ENCODE data around the gene APH1B. TPM values are rescaled to one million over a fixed set of nuclear protein-coding genes. Genes with fewer than 3 reads are reported as not detected.
"Not testable (repeated sequence)": the region's sequence is repeated elsewhere in the genome, so short reads cannot be mapped to it uniquely, and the experiment has no call there.

APH1B gene
- total RNA-seq, 1 donor from 2014 or later: 22.8 TPM

GRCh38 chr15:63318344-63318743, 40.9 kb downstream of the APH1B start:
- DNase-seq (ENCODE audit: extremely low spot score in 2 of 2): no peak
- no peaks in the 10 kb centered on the region for H3K4me1 ChIP-seq
- H3K36me3 ChIP-seq: no peaks in the 10 kb centered on the region
- TF ChIP-seq POLR2A (IDR thresholded peaks at IDR 0.05): no peak
- no peak for TF ChIP-seq POLR2AphosphoS5 (IDR thresholded peaks at IDR 0.05; ENCODE audit: insufficient read depth in 1 of 2, low read depth in 1 of 2)
- no peak for TF ChIP-seq CTCF (IDR thresholded peaks at IDR 0.05)
- H3K27me3 ChIP-seq: no peaks in the 10 kb centered on the region
- no peak overlapping the region for H3K4me3 ChIP-seq
- no peak overlapping the region for H3K27ac ChIP-seq
- intact Hi-C loops (cut with DNase I): no loop called here
- H3K9me3 ChIP-seq: no peaks in the 10 kb centered on the region

- TF ChIP-seq POLR2AphosphoS5 (IDR thresholded peaks at IDR 0.05; ENCODE audit: insufficient read depth in 1 of 2, low read depth in 1 of 2): no peak
- TF ChIP-seq CTCF (IDR thresholded peaks at IDR 0.05): no peak
- Histone ChIP-seq H3K9me3 (no peaks in the 10 kb centered on the region), H3K4me1 (no peaks in the 10 kb centered on the region), H3K27me3 (no peaks in the 10 kb centered on the region), H3K36me3 (no peaks in the 10 kb centered on the region), H3K27ac (no peak overlapping the region), H3K4me3 (no peak overlapping the region)
- DNase-seq (ENCODE audit: extremely low spot score in 2 of 2): no peak
- intact Hi-C loops (cut with DNase I): no loop called here
Measured at GRCh38 chr15:63319065-63319464, 41.7 kb downstream of the APH1B start.

- H3K27ac ChIP-seq; H3K27me3 ChIP-seq; H3K9me3 ChIP-seq; intact Hi-C loops (cut with DNase I); DNase-seq (ENCODE audit: extremely low spot score in 2 of 2); H3K36me3 ChIP-seq; H3K4me3 ChIP-seq; H3K4me1 ChIP-seq: not testable (repeated sequence)
Measured at GRCh38 chr15:63320446-63320845, 43.0 kb downstream of the APH1B start.

GRCh38 chr15:63320981-63321380, 43.6 kb downstream of the APH1B start:
- H3K4me3 ChIP-seq; intact Hi-C loops (cut with DNase I); H3K36me3 ChIP-seq; H3K9me3 ChIP-seq; H3K27me3 ChIP-seq; H3K4me1 ChIP-seq; H3K27ac ChIP-seq; DNase-seq (ENCODE audit: extremely low spot score in 2 of 2): not testable (repeated sequence)

- intact Hi-C loops (cut with DNase I): no loop called here
- TF ChIP-seq POLR2AphosphoS5 (IDR thresholded peaks at IDR 0.05; ENCODE audit: insufficient read depth in 1 of 2, low read depth in 1 of 2): no peak
- no peak for TF ChIP-seq CTCF (IDR thresholded peaks at IDR 0.05)
- TF ChIP-seq POLR2A (IDR thresholded peaks at IDR 0.05): no peak
- Histone ChIP-seq H3K4me3 (no peak overlapping the region), H3K9me3 (no peaks in the 10 kb centered on the region), H3K27ac (no peak overlapping the region), H3K4me1 (no peaks in the 10 kb centered on the region), H3K27me3 (no peaks in the 10 kb centered on the region), H3K36me3 (no peaks in the 10 kb centered on the region)
- DNase-seq (ENCODE audit: extremely low spot score in 2 of 2): no peak
Measured at GRCh38 chr15:63321462-63321861, 44.1 kb downstream of the APH1B start.

- no peak for DNase-seq (ENCODE audit: extremely low spot score in 2 of 2)
- Histone ChIP-seq H3K9me3 (no peaks in the 10 kb centered on the region), H3K36me3 (no peaks in the 10 kb centered on the region), H3K27me3 (no peaks in the 10 kb centered on the region), H3K4me1 (no peaks in the 10 kb centered on the region), H3K27ac (no peak overlapping the region), H3K4me3 (no peak overlapping the region)
- intact Hi-C loops (cut with DNase I): no loop called here
- TF ChIP-seq CTCF (IDR thresholded peaks at IDR 0.05) (no peak), POLR2AphosphoS5 (IDR thresholded peaks at IDR 0.05; ENCODE audit: insufficient read depth in 1 of 2, low read depth in 1 of 2) (no peak), POLR2A (IDR thresholded peaks at IDR 0.05) (no peak)
Measured at GRCh38 chr15:63322541-63322940, 45.1 kb downstream of the APH1B start.
